ENCODE measurements around the gene HSPA2. TPM values are rescaled to one million over a fixed set of nuclear protein-coding genes. Genes with fewer than 3 reads are reported as not detected.

The HSPA2 gene
- polyA plus RNA-seq, 1 donor (not counting 4 experiments of a cell fraction or from before 2014, with no cell fraction given): 12.0 TPM

- Histone ChIP-seq H3K9ac (ENCODE audit: control insufficient read depth, extremely low read depth, insufficient read depth, low read length) (peak overlapping the region; percentile 38), H3K4me1 (ENCODE audit: control insufficient read depth, extremely low read depth, insufficient read depth, low read length) (peaks cover 24% of the 10 kb centered on the region), H3K27ac (ENCODE audit: control insufficient read depth, insufficient read depth, low read length) (no peak overlapping the region), H3K79me2 (ENCODE audit: control insufficient read depth, insufficient read depth, low read length) (peaks cover 9% of the 10 kb centered on the region), H3K9me1 (ENCODE audit: control insufficient read depth, extremely low read depth, insufficient read depth, low read length) (no peaks in the 10 kb centered on the region), H4K20me1 (ENCODE audit: control insufficient read depth, extremely low read depth, insufficient read depth, low read length) (no peaks in the 10 kb centered on the region), H2AFZ (ENCODE audit: control insufficient read depth, low read length) (no peak overlapping the region), H3K36me3 (ENCODE audit: control insufficient read depth in 2 of 2, extremely low read depth in 1 of 2, insufficient read depth in 2 of 2, low read length in 2 of 2) (no peaks in the 10 kb centered on the region), H3K9me3 (ENCODE audit: control insufficient read depth, low read depth, low read length) (peaks cover 3% of the 10 kb centered on the region), H3K27me3 (ENCODE audit: control insufficient read depth, extremely low read depth, insufficient read depth, low read length) (peaks cover 9% of the 10 kb centered on the region), H3K4me3 (ENCODE audit: control insufficient read depth in 2 of 3, extremely low read depth in 1 of 3, insufficient read depth in 2 of 3, low read depth in 1 of 3, low read length in 3 of 3) (peak overlapping the region; percentile 44 to 72 (median 67)), H3K4me2 (ENCODE audit: control insufficient read depth, extremely low read depth, insufficient read depth, low read depth, low read length) (peak overlapping the region; percentile 86)
- no peak for TF ChIP-seq CTCF (optimal IDR thresholded peaks at IDR 0.05 in 1 of 3, IDR thresholded peaks at IDR 0.05 in 1 of 3, conservative IDR thresholded peaks at IDR 0.05 in 1 of 3; ENCODE audit: extremely low read depth in 1 of 3, insufficient read depth in 2 of 3, low read length in 3 of 3)
- TF ChIP-seq EZH2 (IDR thresholded peaks at IDR 0.05; ENCODE audit: low read length): no peak
- dilution Hi-C loops (cut with MboI; ENCODE audit: extremely low pct_ligation_motif_present, low sequenced_read_pairs): no loop called here
- no peak for DNase-seq (ENCODE audit: low read depth, low spot score)
- no peak for FAIRE-seq
These were observed 2.3 kb downstream of the HSPA2 start for GRCh38 chr14:64542836-64543201.

- TF ChIP-seq EZH2 (IDR thresholded peaks at IDR 0.05; ENCODE audit: low read length) (no peak), CTCF (optimal IDR thresholded peaks at IDR 0.05 in 1 of 3, IDR thresholded peaks at IDR 0.05 in 1 of 3, conservative IDR thresholded peaks at IDR 0.05 in 1 of 3; ENCODE audit: extremely low read depth in 1 of 3, insufficient read depth in 2 of 3, low read length in 3 of 3) (no peak)
- Histone ChIP-seq H3K4me1 (ENCODE audit: control insufficient read depth, extremely low read depth, insufficient read depth, low read length) (peaks cover 31% of the 10 kb centered on the region), H3K9ac (ENCODE audit: control insufficient read depth, extremely low read depth, insufficient read depth, low read length) (no peak overlapping the region), H3K27ac (ENCODE audit: control insufficient read depth, insufficient read depth, low read length) (no peak overlapping the region), H4K20me1 (ENCODE audit: control insufficient read depth, extremely low read depth, insufficient read depth, low read length) (no peaks in the 10 kb centered on the region), H3K4me3 (ENCODE audit: control insufficient read depth in 2 of 3, extremely low read depth in 1 of 3, insufficient read depth in 2 of 3, low read depth in 1 of 3, low read length in 3 of 3) (no peak overlapping the region), H3K36me3 (ENCODE audit: control insufficient read depth in 2 of 2, extremely low read depth in 1 of 2, insufficient read depth in 2 of 2, low read length in 2 of 2) (no peaks in the 10 kb centered on the region), H3K79me2 (ENCODE audit: control insufficient read depth, insufficient read depth, low read length) (peaks cover 9% of the 10 kb centered on the region), H3K9me1 (ENCODE audit: control insufficient read depth, extremely low read depth, insufficient read depth, low read length) (no peaks in the 10 kb centered on the region), H2AFZ (ENCODE audit: control insufficient read depth, low read length) (no peak overlapping the region), H3K27me3 (ENCODE audit: control insufficient read depth, extremely low read depth, insufficient read depth, low read length) (peaks cover 9% of the 10 kb centered on the region), H3K4me2 (ENCODE audit: control insufficient read depth, extremely low read depth, insufficient read depth, low read depth, low read length) (no peak overlapping the region), H3K9me3 (ENCODE audit: control insufficient read depth, low read depth, low read length) (peaks cover 3% of the 10 kb centered on the region)
- dilution Hi-C loops (cut with MboI; ENCODE audit: extremely low pct_ligation_motif_present, low sequenced_read_pairs): no loop called here
- DNase-seq (ENCODE audit: low read depth, low spot score): no peak
- FAIRE-seq: no peak
These were observed 4.2 kb downstream of the HSPA2 start for GRCh38 chr14:64544607-64545312.
